CD4-positive, alpha-beta T cell treated with Interleukin-4 for 4 hours (primary cell): Measurements from ENCODE around the gene OR56A3.
"Not testable (repeated sequence)": the region's sequence is repeated elsewhere in the genome, so short reads cannot be mapped to it uniquely, and the experiment has no call there.

Experiments used
- DNase-seq: peaks from one replicate; pipeline ENCODE4 v3.0.0-alpha.2; 2020

OR56A3 gene, protein sequence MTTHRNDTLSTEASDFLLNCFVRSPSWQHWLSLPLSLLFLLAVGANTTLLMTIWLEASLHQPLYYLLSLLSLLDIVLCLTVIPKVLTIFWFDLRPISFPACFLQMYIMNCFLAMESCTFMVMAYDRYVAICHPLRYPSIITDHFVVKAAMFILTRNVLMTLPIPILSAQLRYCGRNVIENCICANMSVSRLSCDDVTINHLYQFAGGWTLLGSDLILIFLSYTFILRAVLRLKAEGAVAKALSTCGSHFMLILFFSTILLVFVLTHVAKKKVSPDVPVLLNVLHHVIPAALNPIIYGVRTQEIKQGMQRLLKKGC

DNA sequence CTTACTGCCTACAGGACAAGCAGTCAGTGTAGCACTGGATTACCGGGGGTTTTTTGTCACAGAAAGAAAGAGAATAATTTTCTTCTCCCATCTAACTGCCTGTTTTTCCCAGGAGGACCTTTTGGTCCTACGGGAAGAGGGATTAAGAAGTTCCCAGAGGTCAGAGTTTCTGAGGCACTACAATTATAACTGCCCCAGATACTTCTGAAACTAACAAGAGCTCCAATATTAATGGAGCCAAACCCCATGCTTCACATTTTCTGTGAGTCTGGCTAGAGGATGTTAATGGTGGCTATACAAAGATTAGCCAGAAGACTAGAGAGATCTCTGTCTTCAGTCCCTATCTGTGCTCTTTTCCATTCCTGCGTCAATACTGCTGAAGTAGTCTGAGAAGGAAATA is at the start of gene OR56A3:
Gene OR56A3 (plus strand): TSS at position 301 of the 400 bp plus-strand sequence. CDS start 5,096 bp downstream, outside the sequence.
- no peak for DNase-seq

DNA sequence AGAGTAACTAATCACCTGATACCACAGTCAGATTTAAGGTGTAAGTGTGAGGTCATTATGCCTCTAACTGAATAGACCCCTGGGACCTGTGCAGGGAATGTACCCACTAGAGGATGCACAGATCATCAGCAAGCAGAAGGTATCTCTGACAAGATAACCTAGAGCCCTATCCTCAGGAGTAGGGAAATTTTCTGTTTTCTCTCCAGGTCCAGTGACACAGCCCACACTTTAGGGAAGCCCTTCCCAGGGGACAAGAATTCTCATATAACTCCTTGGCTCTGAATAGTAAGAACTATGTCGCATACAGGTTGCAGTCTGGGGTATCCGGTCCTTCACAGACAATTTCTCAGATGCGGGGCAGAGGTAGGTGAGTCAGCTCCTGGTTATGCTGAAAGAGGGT is 49.1 kb upstream of the OR56A3 start, which contains the start of gene OR52E5:
Gene OR52E5 (plus strand): TSS at position 301 of the 400 bp plus-strand sequence. CDS start 7,569 bp downstream, outside the sequence.
- no peak for DNase-seq

GRCh38 chr11:5899534-5899933 is 42.5 kb upstream of the OR56A3 start:
- no peak for DNase-seq

DNA sequence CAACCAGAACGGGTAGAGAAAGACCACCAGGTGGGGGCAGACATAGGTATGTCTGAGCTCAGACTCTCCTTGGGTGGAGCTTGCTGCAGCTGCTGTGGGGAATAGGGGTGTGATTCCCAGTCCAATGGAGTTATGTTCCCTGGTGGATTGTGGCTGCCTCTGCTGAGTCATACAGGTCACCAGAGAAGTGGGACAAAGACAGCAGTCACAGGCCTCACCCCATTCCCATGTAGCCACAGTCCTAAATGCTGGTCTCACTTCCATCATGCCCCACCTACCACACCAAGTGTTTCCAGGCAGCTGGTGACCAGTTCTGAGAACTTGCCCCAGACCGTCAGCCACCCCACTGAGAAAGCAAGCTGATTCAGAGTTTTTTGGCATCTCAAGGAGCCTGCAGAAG is 31.5 kb upstream of the OR56A3 start:
- no peak for DNase-seq

DNA sequence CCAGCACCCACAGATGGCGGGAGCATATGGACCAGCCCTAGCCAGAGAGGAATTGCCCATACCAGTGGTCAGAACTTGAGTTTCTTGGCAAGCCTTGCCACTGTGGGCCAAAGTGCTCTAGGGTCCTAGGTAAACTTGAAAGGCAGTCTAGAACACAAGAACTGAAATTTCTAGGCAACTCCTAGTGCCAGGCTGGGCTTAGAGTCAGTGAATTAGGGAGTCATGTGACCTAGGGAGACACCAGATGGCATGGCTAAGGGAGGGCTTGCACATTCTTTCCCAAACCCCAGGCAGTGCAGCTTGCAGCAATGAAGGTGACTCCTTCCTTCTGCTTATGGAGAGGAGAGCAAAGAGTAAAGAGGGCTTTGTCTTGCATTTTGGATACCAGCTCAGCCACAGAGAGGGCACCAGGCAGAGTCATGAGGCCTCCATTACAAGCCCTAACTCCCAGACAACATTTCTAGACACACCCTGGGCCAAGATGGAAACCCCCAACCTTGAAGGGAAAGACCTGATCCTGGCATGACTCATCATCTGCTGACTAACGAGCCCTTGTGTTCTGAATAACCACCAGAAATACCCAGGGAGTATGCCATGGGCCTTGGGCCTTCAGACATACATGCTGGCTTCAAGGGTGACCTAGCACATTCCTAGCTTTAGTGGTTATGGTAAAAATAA is 19.2 kb upstream of the OR56A3 start:
- no peak for DNase-seq

- DNase-seq = no peak
These were observed 18.6 kb upstream of the OR56A3 start for GRCh38 chr11:5923427-5923776.

GRCh38 chr11:5923794-5924193 is 18.3 kb upstream of the OR56A3 start:
- no peak for DNase-seq

DNA sequence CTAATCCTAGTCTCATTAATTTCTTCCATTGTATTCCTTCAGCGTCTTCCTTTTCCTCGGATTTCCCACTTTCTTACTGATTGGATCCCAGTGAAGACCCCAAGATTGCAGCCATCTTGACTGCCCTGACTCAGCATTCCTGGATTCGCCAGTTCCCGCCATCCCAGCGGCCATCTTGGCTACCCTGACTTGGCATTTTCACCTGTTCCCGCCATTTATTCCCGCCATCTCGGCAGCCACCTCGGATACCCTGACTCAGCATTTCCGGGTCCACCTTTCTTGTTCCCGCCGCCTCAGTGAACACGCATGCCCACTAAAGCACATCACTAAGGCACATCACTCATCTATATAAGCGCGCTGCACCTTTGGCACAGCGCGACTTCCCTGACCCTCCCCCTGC is 13.8 kb upstream of the OR56A3 start:
- no peak for DNase-seq

GRCh38 chr11:5928811-5929210 is 13.2 kb upstream of the OR56A3 start:
- no peak for DNase-seq

- no peak for DNase-seq
These were observed 12.3 kb upstream of the OR56A3 start for GRCh38 chr11:5929571-5930368.

DNA sequence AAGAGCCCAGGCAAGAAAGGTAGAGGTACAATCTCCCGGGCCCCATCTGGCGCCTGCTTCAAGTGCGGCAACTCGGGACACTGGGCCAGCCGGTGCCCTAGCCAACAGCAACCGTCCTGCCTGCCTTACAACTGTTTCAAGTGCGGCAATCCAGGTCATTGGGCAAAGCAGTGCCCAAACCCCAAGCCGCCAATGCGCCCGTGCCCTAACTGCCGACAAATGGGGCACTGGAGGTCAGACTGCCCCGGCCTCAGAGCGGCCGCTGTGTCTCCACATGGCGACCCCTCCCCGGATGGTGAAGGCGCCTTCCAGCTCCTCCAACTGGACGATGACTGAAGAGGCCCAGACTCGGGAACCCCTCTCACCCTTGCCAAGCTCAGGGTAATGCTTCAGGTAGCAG is 11.4 kb upstream of the OR56A3 start:
- no peak for DNase-seq

DNA sequence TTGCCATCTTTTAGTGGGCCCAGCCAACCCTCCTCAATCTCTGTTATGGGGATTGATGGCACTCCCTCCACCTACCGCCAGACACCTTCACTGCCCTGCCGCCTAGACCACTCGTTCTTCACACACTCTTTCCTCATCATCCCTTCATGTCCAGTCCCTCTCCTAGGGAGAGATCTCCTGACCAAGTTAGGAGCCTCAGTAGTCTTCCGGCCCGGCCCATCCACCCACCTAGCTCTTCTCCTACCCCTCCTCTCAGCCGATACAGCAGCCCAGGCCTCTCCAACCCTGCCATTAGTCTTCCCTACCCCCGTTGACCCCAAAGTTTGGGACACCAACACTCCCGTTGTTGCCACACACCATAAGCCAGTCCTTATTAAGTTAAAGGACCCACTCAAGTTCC is 11.0 kb upstream of the OR56A3 start:
- no peak for DNase-seq

GRCh38 chr11:5932671-5933070 is 9.4 kb upstream of the OR56A3 start:
- no peak for DNase-seq

DNA sequence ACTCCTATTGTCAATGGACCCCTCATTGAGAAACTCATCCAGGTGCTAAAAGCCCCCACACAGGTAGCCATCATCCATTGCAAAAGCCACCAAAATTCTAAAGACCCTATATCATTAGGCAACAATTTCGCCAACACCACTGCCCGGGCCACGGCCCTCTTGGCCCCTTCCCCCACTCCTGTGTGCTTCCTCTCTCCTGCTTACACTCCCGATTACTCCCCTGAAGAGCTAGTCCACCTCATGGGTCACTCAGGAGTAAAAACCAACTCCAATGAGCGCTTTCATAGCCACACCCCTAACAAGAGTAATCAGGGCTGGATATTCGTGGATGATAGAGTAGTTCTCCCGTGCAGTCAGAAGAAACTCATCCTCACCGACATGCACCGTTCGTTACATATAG is 8.9 kb upstream of the OR56A3 start:
- DNase-seq = no peak

GRCh38 chr11:5937868-5938602 is 4.0 kb upstream of the OR56A3 start:
- no peak for DNase-seq

GRCh38 chr11:5938603-5938965 is 3.5 kb upstream of the OR56A3 start:
- no peak for DNase-seq

GRCh38 chr11:5940748-5941147 is 1.3 kb upstream of the OR56A3 start:
- no peak for DNase-seq

DNA sequence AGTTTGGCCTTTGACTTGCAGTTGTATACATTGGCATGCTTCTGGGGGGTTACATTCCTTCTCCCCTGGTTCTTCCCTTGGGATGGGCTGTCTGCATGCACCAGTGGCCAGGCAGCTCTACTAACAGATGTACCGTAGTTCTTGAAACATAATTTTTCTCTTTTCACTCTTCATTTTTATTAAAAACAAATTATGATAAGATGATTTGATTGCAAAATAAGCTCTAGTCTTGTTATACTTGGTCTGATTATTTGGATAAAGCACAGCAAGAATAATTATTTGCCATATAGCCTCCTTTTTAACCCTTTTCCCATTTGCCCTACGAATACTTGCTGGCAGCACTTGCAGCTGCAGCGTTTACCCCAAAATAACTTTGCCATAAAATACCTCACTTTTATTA is 13.5 kb downstream of the OR56A3 start:
- no peak for DNase-seq

DNA sequence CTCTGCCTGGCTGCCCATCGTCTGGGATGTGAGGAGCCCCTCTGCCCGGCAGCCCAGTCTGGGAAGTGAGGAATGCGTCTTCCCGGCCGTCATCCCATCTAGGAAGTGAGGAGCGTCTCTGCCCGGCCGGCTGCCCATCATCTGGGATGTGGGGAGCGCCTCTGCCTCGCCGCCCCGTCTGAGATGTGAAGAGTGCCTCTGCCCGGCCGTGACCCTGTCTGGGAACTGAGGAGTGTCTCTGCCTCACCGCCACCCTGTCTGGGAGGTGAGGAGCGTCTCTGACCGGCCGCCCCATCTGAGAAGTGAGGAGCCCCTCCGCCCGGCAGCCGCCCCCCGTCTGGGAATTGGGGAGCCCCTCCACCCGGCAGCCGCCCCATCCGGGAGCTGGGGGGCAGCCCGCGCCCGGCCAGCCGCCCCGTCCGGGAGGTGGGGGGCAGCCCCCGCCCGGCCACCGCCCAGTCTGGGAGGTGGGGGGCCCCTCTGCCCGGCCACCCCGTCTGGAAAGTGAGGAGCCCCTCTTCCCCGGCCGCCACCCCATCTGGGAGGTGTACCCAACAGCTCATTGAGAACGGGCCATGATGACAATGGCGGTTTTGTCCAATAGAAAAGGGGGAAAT is 18.8 kb downstream of the OR56A3 start:
- DNase-seq = not testable (repeated sequence)

GRCh38 chr11:5966958-5967357 is 24.9 kb downstream of the OR56A3 start:
- DNase-seq = no peak

GRCh38 chr11:5967708-5968107 is 25.7 kb downstream of the OR56A3 start:
- DNase-seq = no peak

- no peak for DNase-seq
These were observed 26.3 kb downstream of the OR56A3 start, which contains the start of gene OR56A5 for GRCh38 chr11:5968394-5968793. Gene OR56A5 (minus strand): TSS chr11:5968494. CDS start chr11:5968494, 0 bp downstream.

GRCh38 chr11:5973530-5973929 is 31.5 kb downstream of the OR56A3 start:
- DNase-seq = no peak
